ENCODE results near the gene SH2D5.

SH2D5 gene

DNA sequence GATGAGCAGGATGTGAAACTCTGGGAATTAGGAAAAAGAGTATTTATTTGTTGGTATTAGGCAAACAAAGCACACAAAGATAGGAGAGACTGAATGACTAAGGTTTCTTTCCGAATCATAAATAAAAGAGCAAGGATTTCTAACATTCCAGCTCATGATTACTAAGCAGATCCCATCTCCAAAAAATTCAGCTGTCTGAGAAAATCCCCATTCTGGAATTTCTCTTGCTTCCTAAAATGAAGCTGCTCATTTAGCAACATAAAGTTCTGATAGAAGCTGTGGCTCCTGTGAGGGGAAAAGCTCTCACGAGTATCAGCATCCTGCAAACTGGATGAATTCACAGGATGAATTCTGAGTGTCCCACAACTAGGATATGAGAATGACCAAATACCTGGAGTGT is 6.7 kb upstream of the SH2D5 start:
- H3K36me3 ChIP-seq (ENCODE audit: insufficient read depth, low read length), result peaks cover 27% of the 10 kb centered on the region
- no peak overlapping the region for H3K9ac ChIP-seq (ENCODE audit: low read length)
- H3K9me3 ChIP-seq (ENCODE audit: low read length), result no peaks in the 10 kb centered on the region
- no peaks in the 10 kb centered on the region for H3K4me1 ChIP-seq (ENCODE audit: insufficient read depth, low read length)
- no peak overlapping the region for H3K4me3 ChIP-seq (ENCODE audit: low read depth in 1 of 2, low read length in 2 of 2)
- H3K27me3 ChIP-seq (ENCODE audit: control insufficient read depth in 1 of 2, insufficient read depth in 2 of 2, low read length in 2 of 2), result no peaks in the 10 kb centered on the region
- H3K27ac ChIP-seq (ENCODE audit: low read depth, low read length), result no peak overlapping the region

DNA sequence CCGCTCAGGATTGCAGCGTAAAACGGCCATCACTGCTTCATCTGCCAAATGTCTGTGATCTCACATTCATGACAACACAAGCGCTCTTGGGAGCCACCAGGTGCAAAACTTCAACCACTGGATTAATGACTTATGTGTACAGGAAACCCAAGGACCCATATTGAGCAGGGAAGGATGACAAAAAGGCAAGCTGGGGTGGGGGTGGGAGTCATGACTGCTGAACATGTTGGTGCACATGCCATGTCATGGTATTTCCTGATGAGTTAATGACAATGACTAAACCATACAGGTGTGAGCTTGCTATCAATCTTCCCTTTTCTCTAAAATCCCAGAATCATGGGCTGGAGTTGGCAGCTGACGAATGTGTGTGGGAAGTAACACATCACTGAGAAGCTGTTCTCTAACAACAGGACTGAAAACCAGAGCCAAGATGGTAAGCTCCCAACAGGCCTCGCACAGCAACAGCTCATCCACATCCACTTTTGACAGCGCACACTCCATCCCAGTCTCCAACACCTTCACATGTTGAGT is 3.1 kb upstream of the SH2D5 start:
- Histone ChIP-seq H3K4me3 (ENCODE audit: low read depth in 1 of 2, low read length in 2 of 2) (no peak overlapping the region), H3K27me3 (ENCODE audit: control insufficient read depth in 1 of 2, insufficient read depth in 2 of 2, low read length in 2 of 2) (peaks cover 4 to 9% of the 10 kb centered on the region in 2 donors), H3K4me1 (ENCODE audit: insufficient read depth, low read length) (peaks cover 10% of the 10 kb centered on the region), H3K27ac (ENCODE audit: low read depth, low read length) (no peak overlapping the region), H3K9ac (ENCODE audit: low read length) (no peak overlapping the region), H3K36me3 (ENCODE audit: insufficient read depth, low read length) (no peaks in the 10 kb centered on the region), H3K9me3 (ENCODE audit: low read length) (no peaks in the 10 kb centered on the region)

DNA sequence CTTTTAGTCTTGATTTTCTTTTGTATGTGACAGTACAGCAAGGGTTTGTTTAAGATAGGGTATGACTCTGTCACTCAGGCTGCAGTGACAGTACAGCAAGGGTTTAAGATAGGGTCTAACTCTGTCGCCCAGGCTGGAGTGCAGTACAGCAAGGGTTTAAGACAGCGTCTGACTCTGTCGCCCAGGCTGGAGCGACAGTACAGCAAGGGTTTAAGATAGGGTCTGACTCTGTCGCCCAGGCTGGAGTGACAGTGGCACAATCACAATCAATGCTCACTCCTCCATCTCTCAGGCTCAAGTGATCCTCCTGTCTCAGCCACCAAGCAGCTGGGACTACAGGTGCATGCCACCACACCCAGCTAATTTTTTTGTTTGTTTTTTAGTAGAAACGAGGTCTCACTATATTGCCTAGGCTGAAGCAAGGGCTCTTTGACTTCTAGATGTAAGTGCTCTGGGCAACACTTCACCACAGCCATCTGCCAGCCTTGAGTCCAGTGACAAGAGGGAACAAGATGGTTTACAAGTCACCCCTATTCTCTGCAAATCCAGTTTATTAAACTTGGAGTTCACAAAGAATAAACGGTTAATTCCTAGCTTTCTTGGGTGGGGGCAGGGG is 965 bp upstream of the SH2D5 start:
- Histone ChIP-seq H3K4me3 (ENCODE audit: low read depth in 1 of 2, low read length in 2 of 2) (peak overlapping the region in 1 of 2 donors; percentile 75), H3K27ac (ENCODE audit: low read depth, low read length) (no peak overlapping the region), H3K9me3 (ENCODE audit: low read length) (no peaks in the 10 kb centered on the region), H3K36me3 (ENCODE audit: insufficient read depth, low read length) (no peaks in the 10 kb centered on the region), H3K4me1 (ENCODE audit: insufficient read depth, low read length) (peaks cover 10% of the 10 kb centered on the region), H3K9ac (ENCODE audit: low read length) (no peak overlapping the region), H3K27me3 (ENCODE audit: control insufficient read depth in 1 of 2, insufficient read depth in 2 of 2, low read length in 2 of 2) (peaks cover 9 to 22% of the 10 kb centered on the region in 2 donors)

DNA sequence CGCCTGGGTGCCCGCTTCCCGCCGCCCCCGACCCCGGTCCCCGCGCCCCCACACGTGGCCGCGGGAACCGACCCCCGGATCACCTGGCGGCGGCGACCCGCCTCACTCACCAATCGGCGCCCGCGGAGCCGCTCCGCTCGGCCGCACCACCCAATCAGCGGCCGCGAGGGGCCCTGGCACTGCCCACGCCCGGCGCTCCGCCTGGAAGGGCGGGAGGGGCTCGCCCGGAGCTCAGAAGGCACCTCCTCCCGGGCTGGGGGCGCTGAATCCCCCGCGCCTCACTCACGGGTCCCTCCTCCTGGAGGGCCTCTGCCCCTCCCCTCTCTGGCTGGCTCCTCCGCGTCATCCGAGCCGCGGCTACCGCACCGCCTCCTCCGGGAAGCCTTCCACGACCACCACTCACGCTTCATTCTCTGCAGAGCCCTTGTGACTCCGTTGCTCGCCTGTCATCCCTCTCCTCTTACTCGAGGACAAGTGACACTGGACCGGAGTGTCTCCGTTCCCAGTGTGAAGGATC is 374 bp downstream of the SH2D5 start:
- Histone ChIP-seq H3K4me3 (ENCODE audit: low read depth in 1 of 2, low read length in 2 of 2) (peak overlapping the region; percentile 38 to 75), H3K27ac (ENCODE audit: low read depth, low read length) (peak overlapping the region; percentile 50), H3K9ac (ENCODE audit: low read length) (peak overlapping the region; percentile 52), H3K36me3 (ENCODE audit: insufficient read depth, low read length) (no peaks in the 10 kb centered on the region), H3K4me1 (ENCODE audit: insufficient read depth, low read length) (peaks cover 10% of the 10 kb centered on the region), H3K27me3 (ENCODE audit: control insufficient read depth in 1 of 2, insufficient read depth in 2 of 2, low read length in 2 of 2) (peaks cover 9 to 22% of the 10 kb centered on the region in 2 donors), H3K9me3 (ENCODE audit: low read length) (no peaks in the 10 kb centered on the region)

DNA sequence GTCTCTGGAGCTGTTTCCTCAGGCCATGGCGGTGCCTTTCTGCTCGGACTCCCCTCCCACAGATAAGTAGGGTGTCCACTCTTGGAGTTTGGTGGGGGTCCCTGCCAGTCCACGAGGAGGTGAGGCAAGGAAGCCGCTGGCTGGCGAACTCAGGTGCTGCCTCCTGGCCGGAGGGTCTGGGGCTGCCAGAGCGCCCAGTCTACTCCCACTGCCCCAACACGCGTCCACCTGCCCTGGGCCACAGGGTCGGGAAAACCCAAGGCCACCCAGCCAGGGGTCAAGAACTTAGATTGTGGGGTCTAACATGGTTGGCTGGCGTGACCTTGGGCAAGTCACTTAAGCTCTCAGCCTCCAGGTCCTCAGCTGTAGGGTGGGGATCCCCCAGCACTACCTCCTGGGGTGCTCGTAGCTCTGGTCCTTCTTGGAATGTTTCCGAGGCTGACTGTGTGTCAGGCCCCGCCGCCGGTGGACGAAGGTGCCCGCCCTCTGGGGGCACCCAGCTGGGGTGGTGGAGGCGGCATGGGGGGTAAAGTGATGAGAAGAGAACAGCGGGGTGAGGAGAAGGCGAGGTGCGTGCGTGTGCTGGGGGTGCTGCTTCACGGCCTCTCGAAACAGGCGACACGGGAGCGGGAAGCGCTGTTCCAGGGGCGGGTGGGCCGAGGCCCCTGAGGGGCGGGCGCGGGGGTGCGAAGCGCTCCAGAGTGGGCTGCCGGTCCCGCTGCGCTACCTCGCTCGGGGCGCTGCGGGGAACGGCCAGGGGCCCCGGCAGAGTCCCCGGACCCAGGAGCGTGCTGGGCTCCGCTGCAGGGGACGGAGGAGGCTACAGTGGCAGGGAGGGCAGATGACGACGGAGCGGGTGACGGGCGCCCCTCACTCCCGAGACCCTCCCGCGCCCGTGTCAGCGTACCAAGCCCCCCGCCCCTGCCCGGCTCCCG is 1.2 kb downstream of the SH2D5 start:
- Histone ChIP-seq H3K4me3 (ENCODE audit: low read depth in 1 of 2, low read length in 2 of 2) (peak overlapping the region; percentile 38 to 75), H3K9me3 (ENCODE audit: low read length) (no peaks in the 10 kb centered on the region), H3K27me3 (ENCODE audit: control insufficient read depth in 1 of 2, insufficient read depth in 2 of 2, low read length in 2 of 2) (peaks cover 9 to 22% of the 10 kb centered on the region in 2 donors), H3K36me3 (ENCODE audit: insufficient read depth, low read length) (no peaks in the 10 kb centered on the region), H3K9ac (ENCODE audit: low read length) (no peak overlapping the region), H3K4me1 (ENCODE audit: insufficient read depth, low read length) (peaks cover 10% of the 10 kb centered on the region), H3K27ac (ENCODE audit: low read depth, low read length) (no peak overlapping the region)

DNA sequence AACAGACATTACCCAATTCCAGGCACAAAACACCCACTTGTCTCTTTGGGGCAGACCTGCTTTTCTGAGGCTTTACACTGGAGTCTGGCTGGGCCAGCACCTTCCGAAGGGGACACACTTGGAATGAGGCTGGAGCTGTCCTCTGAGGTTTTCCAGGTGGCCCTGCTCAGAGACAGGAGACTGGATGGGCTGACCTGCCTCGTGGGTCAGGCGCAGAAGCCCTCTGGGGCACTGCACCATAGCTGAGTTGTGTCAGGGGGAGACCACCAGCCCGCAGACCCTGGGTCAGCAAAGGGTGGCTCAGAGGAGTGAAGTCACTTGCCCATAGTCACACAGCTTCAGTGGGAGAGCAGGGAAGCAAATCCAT is 1.8 kb downstream of the SH2D5 start:
- H3K27ac ChIP-seq (ENCODE audit: low read depth, low read length), result no peak overlapping the region
- H3K4me1 ChIP-seq (ENCODE audit: insufficient read depth, low read length), result peaks cover 10% of the 10 kb centered on the region
- H3K36me3 ChIP-seq (ENCODE audit: insufficient read depth, low read length), result no peaks in the 10 kb centered on the region
- no peak overlapping the region for H3K4me3 ChIP-seq (ENCODE audit: low read depth in 1 of 2, low read length in 2 of 2)
- H3K9ac ChIP-seq (ENCODE audit: low read length), result no peak overlapping the region
- no peaks in the 10 kb centered on the region for H3K9me3 ChIP-seq (ENCODE audit: low read length)
- H3K27me3 ChIP-seq (ENCODE audit: control insufficient read depth in 1 of 2, insufficient read depth in 2 of 2, low read length in 2 of 2), result peaks cover 9 to 22% of the 10 kb centered on the region in 2 donors

DNA sequence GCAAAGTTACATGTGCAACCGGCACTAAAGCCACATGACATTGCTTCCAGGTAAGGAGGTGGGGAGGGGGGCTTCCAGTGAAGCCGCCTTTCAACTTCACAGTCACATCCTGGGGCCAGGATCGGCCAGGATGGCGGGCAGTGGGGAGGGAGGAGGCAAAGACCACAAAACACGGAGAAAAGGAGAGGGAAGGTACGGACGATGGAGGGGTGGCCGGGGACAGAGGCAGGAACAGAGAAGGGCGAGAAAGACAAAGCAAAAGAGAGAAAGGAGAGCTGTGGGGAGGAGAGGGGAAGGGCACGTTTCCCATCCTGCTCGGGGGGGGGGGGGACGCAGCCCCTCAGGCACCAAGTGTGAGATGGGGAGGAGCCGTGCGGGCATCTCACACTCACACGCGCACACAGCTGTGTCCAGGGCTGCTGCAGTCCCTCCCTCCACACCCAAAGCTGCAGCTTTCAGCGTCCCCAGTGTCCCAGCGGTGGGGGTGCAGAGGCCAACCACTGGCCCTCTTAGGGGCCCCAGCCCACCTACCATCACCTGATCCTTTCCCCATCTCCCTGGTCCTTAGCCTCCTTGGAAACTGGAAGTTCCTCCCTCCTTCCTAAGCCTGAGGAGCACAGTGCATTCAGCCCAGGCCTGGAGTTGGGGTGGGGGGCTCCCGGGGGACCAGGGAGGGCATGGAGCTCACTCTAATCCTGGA is 2.4 kb downstream of the SH2D5 start:
- H3K4me1 ChIP-seq (ENCODE audit: insufficient read depth, low read length), result peaks cover 10% of the 10 kb centered on the region
- H3K9me3 ChIP-seq (ENCODE audit: low read length), result no peaks in the 10 kb centered on the region
- H3K27me3 ChIP-seq (ENCODE audit: control insufficient read depth in 1 of 2, insufficient read depth in 2 of 2, low read length in 2 of 2), result peaks cover 9 to 22% of the 10 kb centered on the region in 2 donors
- no peaks in the 10 kb centered on the region for H3K36me3 ChIP-seq (ENCODE audit: insufficient read depth, low read length)
- no peak overlapping the region for H3K27ac ChIP-seq (ENCODE audit: low read depth, low read length)
- H3K4me3 ChIP-seq (ENCODE audit: low read depth in 1 of 2, low read length in 2 of 2), result no peak overlapping the region
- H3K9ac ChIP-seq (ENCODE audit: low read length), result no peak overlapping the region

DNA sequence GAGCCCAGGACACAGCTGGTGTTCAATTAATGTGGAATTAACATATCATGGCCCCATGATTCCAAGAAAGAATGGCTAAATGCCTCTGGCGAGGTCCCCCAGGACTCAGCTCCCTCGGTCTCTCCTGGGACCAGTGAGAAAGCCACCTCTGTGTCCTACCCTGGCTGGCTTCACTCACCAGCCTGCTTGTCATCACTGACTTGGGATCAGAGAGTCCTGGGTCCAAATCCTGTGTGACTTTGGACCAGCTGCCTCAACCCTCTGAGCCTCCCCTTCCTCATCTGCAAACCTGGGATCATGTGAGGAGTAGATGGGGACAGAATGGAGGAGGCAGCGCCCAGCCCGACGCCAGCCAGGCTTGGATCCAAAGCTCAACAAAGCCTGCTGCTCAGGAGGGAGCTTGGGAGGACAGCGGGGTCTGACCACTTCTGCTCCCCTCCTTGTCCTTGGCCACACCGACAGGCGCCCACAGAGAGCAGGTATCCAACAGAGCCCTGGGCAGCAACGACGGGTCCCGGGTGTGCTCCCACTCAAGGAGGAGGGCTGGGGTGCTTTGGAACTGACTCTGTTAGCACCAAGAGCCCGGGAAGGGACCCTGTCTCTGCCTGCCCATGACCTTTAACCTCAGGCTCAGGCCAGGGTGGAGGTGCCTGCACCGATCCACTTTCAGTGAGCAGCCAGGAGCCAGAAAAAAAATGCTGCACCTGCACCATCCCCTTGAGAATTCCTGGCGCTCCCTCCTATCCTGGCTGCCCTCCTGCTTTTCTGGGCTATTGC is 3.2 kb downstream of the SH2D5 start:
- H3K9ac ChIP-seq (ENCODE audit: low read length), result no peak overlapping the region
- H3K4me1 ChIP-seq (ENCODE audit: insufficient read depth, low read length), result peaks cover 10% of the 10 kb centered on the region
- peaks cover 9 to 22% of the 10 kb centered on the region in 2 donors for H3K27me3 ChIP-seq (ENCODE audit: control insufficient read depth in 1 of 2, insufficient read depth in 2 of 2, low read length in 2 of 2)

DNA sequence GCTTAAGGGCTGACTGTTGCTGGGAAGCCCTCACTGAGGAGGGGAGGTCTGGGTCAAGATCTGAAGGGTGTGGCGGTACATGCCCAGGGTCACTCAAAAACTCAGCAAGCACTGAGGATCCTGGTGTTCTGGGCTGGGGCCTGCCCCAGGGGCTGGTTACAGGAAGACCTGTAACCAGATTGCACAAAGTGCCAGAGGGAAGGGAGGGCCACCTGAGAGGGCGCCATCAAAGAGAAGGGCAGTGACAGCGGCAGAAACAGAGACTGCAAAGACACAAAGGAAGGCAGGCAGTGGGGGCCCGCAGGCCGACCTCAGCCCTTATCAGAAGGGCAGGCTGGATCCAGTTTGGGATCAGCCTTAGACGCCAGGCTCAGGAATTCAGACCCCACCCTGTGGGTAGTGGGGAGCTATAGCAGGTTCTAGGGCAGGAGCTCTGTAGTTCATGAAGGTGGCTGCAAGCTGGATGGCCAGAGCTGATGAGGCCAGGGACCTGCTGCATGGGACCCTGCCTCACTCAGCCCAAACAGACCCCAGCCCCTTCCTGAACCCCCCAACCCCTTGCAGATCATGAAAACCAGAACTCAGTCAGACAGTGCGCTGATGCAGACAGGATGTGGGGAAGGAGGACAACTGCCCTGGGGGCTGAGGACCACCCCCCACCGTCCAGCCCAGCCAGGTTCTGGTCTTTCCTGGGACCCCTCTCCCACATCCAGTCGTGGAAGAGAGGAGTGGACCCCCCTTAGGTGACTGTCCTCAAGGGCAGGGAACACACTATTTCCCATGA is 3.9 kb downstream of the SH2D5 start:
- H3K27me3 ChIP-seq (ENCODE audit: control insufficient read depth in 1 of 2, insufficient read depth in 2 of 2, low read length in 2 of 2), result peaks cover 9 to 22% of the 10 kb centered on the region in 2 donors
- no peak overlapping the region for H3K9ac ChIP-seq (ENCODE audit: low read length)
- H3K27ac ChIP-seq (ENCODE audit: low read depth, low read length), result no peak overlapping the region
- H3K4me3 ChIP-seq (ENCODE audit: low read depth in 1 of 2, low read length in 2 of 2), result no peak overlapping the region
- no peaks in the 10 kb centered on the region for H3K36me3 ChIP-seq (ENCODE audit: insufficient read depth, low read length)
- H3K4me1 ChIP-seq (ENCODE audit: insufficient read depth, low read length), result peaks cover 10% of the 10 kb centered on the region
- H3K9me3 ChIP-seq (ENCODE audit: low read length), result no peaks in the 10 kb centered on the region

More for the DNA sequence above, 3.2 kb downstream of the SH2D5 start:
- Histone ChIP-seq H3K9me3 (ENCODE audit: low read length) (no peaks in the 10 kb centered on the region), H3K4me3 (ENCODE audit: low read depth in 1 of 2, low read length in 2 of 2) (no peak overlapping the region), H3K27ac (ENCODE audit: low read depth, low read length) (no peak overlapping the region), H3K36me3 (ENCODE audit: insufficient read depth, low read length) (no peaks in the 10 kb centered on the region)

DNA sequence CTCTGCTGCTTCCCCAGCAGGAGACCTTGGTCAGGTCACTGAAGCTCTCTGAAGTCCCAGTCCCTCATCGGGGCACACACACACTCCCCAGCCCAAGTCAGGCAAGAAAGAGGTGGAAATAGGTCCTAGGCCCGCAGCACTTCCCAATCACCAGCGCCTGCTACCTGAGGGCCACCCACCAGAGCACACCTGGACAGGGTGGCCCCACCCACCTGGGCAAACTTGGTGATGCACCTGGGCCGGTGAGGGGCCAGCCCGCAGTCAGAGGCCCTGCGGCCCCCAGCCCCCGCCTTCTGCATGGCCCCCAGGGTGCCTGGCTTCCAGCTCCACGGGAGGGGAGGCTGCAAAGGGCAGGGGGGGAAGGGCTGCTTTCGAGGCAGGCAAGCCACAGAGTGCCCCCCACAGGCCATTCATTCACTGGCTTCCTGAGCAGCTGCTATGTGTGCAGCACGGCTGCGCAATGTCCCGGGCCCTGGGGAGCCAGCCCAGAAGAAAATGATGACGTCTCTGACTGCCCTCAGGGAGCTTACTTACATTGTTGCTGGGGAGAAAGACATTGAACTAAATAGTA is 4.7 kb downstream of the SH2D5 start:
- Histone ChIP-seq H3K9me3 (ENCODE audit: low read length) (no peaks in the 10 kb centered on the region), H3K27me3 (ENCODE audit: control insufficient read depth in 1 of 2, insufficient read depth in 2 of 2, low read length in 2 of 2) (peaks cover 9 to 22% of the 10 kb centered on the region in 2 donors), H3K9ac (ENCODE audit: low read length) (no peak overlapping the region), H3K4me3 (ENCODE audit: low read depth in 1 of 2, low read length in 2 of 2) (no peak overlapping the region), H3K4me1 (ENCODE audit: insufficient read depth, low read length) (peaks cover 7% of the 10 kb centered on the region), H3K27ac (ENCODE audit: low read depth, low read length) (no peak overlapping the region), H3K36me3 (ENCODE audit: insufficient read depth, low read length) (no peaks in the 10 kb centered on the region)

Measured in muscle layer of colon (tissue), 2 donors.